Keratinocyte (primary cell): ENCODE data around the gene NPAS3. TPM values are rescaled to one million over a fixed set of nuclear protein-coding genes. Genes with fewer than 3 reads are reported as not detected.

ENCODE experiments used
- DNase-seq: peaks from one replicate; pipeline ENCODE4 v3.0.0-alpha.2; 2011; ENCODE audit warnings: low read depth, missing footprints, low spot score
- FAIRE-seq: peaks from 2 replicates; lab custom pipeline; 2011; peaks lifted over from hg19 to GRCh38; lab: Jason Lieb, UNC
- H2AFZ ChIP-seq: 2 replicates; pipeline ENCODE4 v1.6.0; 2012; ENCODE audit warnings: low read length, control low read depth, inconsistent platforms; ENCODE audit not compliant: control insufficient read depth
- H3K27ac ChIP-seq: 2 replicates; pipeline ENCODE4 v1.5.1; 2011; ENCODE audit warnings: low read length; ENCODE audit not compliant: control insufficient read depth, insufficient read depth
- H3K27me3 ChIP-seq: 3 replicates; pipeline ENCODE4 v1.6.0; 2011; ENCODE audit warnings: low read length; ENCODE audit not compliant: control insufficient read depth, insufficient read depth; ENCODE audit errors: extremely low read depth
- H3K36me3 ChIP-seq, 2 experiments: 2 replicates in 1 of 2; 3 replicates in 1 of 2; pipeline ENCODE4 v1.5.1; 2011; ENCODE audit warnings: low read length in 2 of 2, mild to moderate bottlenecking in 1 of 2; ENCODE audit not compliant: control insufficient read depth in 2 of 2, insufficient read depth in 2 of 2; ENCODE audit errors: extremely low read depth in 1 of 2
- H3K4me1 ChIP-seq: 3 replicates; pipeline ENCODE4 v1.5.1; 2011; ENCODE audit warnings: low read length; ENCODE audit not compliant: control insufficient read depth, insufficient read depth; ENCODE audit errors: extremely low read depth
- H3K4me2 ChIP-seq: 3 replicates; pipeline ENCODE4 v1.6.0; 2011; ENCODE audit warnings: low read depth, low read length; ENCODE audit not compliant: control insufficient read depth, insufficient read depth; ENCODE audit errors: extremely low read depth
- H3K4me3 ChIP-seq, 3 experiments: fragments of 200-600 bp in 1 of 3; sonication (generic) in 1 of 3; 2 replicates in 2 of 3; 3 replicates in 1 of 3; pipeline ENCODE4 v1.5.1; 2011 to 2016; ENCODE audit warnings: low read length in 3 of 3, mild to moderate bottlenecking in 3 of 3, control low read depth in 2 of 3, inconsistent platforms in 1 of 3, low read depth in 1 of 3, mixed read lengths in 1 of 3, mixed run types in 1 of 3, moderate library complexity in 1 of 3; ENCODE audit not compliant: control insufficient read depth in 2 of 3, insufficient read depth in 2 of 3; ENCODE audit errors: extremely low read depth in 1 of 3
- H3K79me2 ChIP-seq: 2 replicates; pipeline ENCODE4 v1.6.0; 2012; ENCODE audit warnings: low read length; ENCODE audit not compliant: control insufficient read depth, insufficient read depth
- H3K9ac ChIP-seq: 3 replicates; pipeline ENCODE4 v1.6.0; 2011; ENCODE audit warnings: low read length; ENCODE audit not compliant: control insufficient read depth, insufficient read depth; ENCODE audit errors: extremely low read depth
- H3K9me1 ChIP-seq: 3 replicates; pipeline ENCODE4 v1.6.0; 2011; ENCODE audit warnings: low read length; ENCODE audit not compliant: control insufficient read depth, insufficient read depth; ENCODE audit errors: extremely low read depth
- H3K9me3 ChIP-seq: 2 replicates; pipeline ENCODE4 v1.5.1; 2012; ENCODE audit warnings: low read depth, low read length; ENCODE audit not compliant: control insufficient read depth
- H4K20me1 ChIP-seq: 3 replicates; pipeline ENCODE4 v1.6.0; 2011; ENCODE audit warnings: low read length; ENCODE audit not compliant: control insufficient read depth, insufficient read depth; ENCODE audit errors: extremely low read depth
- EZH2 ChIP-seq: IDR thresholded peaks from one replicate; pipeline ENCODE4 v1.6.1; 2012; ENCODE audit warnings: inconsistent platforms, mild to moderate bottlenecking, low read length, moderate library complexity
- dilution Hi-C: fragments of 300-500 bp; cut with MboI; formaldehyde crosslinking; loops from one replicate; pipeline ENCODE4 v1.7.0; 2020; ENCODE audit warnings: low sequenced_read_pairs; ENCODE audit not compliant: extremely low pct_ligation_motif_present
- polyA plus RNA-seq, 5 experiments: library from polyadenylated mRNA; depleted of rRNA in 3 of 5; stranded (reverse) in 3 of 5; stranded (forward) in 1 of 5; unstranded in 1 of 5; fragments of >200 nt; gene quantifications; 1 replicate in 1 of 5; 2 replicates in 3 of 5; 3 replicates in 1 of 5; pipeline versions ENCODE4 v1.2.1 to v1.2.3, GENCODE V29; 2011 to 2012; ENCODE audit warnings: missing spikeins in 2 of 5, low read depth in 1 of 5, low replicate concordance in 1 of 5
- TF ChIP-seq, protein P1 (sequence below), 3 experiments: IDR thresholded peaks in 1 of 3; conservative IDR thresholded peaks in 1 of 3; optimal IDR thresholded peaks in 1 of 3; 2 replicates in 2 of 3; 3 replicates in 1 of 3; pipeline versions ENCODE3 to v1.5.1; 2011; ENCODE audit warnings: low read length in 3 of 3, mild to moderate bottlenecking in 3 of 3, moderate library complexity in 2 of 3, control low read depth in 1 of 3, inconsistent platforms in 1 of 3; ENCODE audit not compliant: insufficient read depth in 2 of 3; ENCODE audit errors: extremely low read depth in 1 of 3

NPAS3 gene
- polyA plus RNA-seq, 1 donor (not counting 4 experiments of a cell fraction or from before 2014, with no cell fraction given), result 0.07 TPM

DNA sequence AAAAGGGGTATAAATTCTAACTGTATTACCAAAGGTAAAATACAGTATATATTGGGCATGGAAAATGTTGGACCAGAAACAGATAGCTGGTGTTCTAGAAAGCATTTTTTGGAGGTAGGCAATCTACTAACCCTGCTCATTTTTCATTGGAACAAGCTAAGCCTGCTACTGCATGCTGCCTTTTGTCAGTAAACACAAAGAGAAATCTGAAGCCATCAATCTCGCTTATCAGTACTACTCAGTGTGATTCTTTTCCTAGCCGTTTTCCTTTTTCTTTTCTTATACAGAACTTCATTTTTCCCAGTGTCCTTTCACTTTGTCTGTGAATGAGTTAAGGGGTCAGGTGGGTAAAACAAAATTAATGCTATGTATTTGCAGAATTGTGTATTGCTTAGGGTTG, 312.3 kb downstream of the NPAS3 start:
- H2AFZ ChIP-seq, result no peak overlapping the region
- TF ChIP-seq EZH2, result no peak
- TF ChIP-seq, protein P1, sequence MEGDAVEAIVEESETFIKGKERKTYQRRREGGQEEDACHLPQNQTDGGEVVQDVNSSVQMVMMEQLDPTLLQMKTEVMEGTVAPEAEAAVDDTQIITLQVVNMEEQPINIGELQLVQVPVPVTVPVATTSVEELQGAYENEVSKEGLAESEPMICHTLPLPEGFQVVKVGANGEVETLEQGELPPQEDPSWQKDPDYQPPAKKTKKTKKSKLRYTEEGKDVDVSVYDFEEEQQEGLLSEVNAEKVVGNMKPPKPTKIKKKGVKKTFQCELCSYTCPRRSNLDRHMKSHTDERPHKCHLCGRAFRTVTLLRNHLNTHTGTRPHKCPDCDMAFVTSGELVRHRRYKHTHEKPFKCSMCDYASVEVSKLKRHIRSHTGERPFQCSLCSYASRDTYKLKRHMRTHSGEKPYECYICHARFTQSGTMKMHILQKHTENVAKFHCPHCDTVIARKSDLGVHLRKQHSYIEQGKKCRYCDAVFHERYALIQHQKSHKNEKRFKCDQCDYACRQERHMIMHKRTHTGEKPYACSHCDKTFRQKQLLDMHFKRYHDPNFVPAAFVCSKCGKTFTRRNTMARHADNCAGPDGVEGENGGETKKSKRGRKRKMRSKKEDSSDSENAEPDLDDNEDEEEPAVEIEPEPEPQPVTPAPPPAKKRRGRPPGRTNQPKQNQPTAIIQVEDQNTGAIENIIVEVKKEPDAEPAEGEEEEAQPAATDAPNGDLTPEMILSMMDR (optimal IDR thresholded peaks at IDR 0.05 in 1 of 3, IDR thresholded peaks at IDR 0.05 in 1 of 3, conservative IDR thresholded peaks at IDR 0.05 in 1 of 3; ENCODE audit: extremely low read depth in 1 of 3, insufficient read depth in 2 of 3, low read length in 3 of 3), result no peak
- no peak overlapping the region for H3K27ac ChIP-seq
- no peak overlapping the region for H3K9ac ChIP-seq
- FAIRE-seq, result no peak
- DNase-seq, result no peak
- no peak overlapping the region for H3K4me2 ChIP-seq
- dilution Hi-C loops, result no loop called here
- no peaks in the 10 kb centered on the region for H3K79me2 ChIP-seq
- H3K4me1 ChIP-seq, result no peaks in the 10 kb centered on the region
- no peaks in the 10 kb centered on the region for H3K9me3 ChIP-seq
- H4K20me1 ChIP-seq, result no peaks in the 10 kb centered on the region
- H3K4me3 ChIP-seq, result no peak overlapping the region
- no peaks in the 10 kb centered on the region for H3K27me3 ChIP-seq
- no peaks in the 10 kb centered on the region for H3K9me1 ChIP-seq
- H3K36me3 ChIP-seq, result no peaks in the 10 kb centered on the region

DNA sequence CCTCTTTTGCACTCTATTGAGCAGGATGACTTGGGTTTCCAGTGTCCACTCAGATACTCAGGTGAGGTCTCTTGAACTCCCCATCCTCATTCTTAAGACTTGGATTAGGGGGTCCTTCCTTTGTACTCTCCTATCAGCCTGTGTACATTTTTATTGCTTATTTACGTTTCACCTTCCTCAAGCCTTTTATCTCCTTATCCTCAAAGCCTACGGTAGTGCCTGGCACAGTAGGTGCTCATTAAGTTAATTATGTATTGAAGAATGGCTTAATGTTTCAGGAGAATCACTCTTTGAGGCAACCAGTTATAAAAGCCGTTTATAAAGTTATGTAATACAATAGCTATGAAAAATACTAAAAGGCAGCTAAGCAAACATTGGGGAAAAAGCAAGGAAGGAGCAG, 315.7 kb downstream of the NPAS3 start:
- no peak overlapping the region for H3K27ac ChIP-seq
- no peak overlapping the region for H3K4me2 ChIP-seq
- H3K4me3 ChIP-seq, result no peak overlapping the region
- no peak overlapping the region for H3K9ac ChIP-seq
- no peaks in the 10 kb centered on the region for H3K79me2 ChIP-seq
- H3K9me3 ChIP-seq, result no peaks in the 10 kb centered on the region
- H2AFZ ChIP-seq, result no peak overlapping the region
- no peaks in the 10 kb centered on the region for H3K27me3 ChIP-seq
- H3K36me3 ChIP-seq, result no peaks in the 10 kb centered on the region
- no peak for FAIRE-seq
- TF ChIP-seq, protein P1 (optimal IDR thresholded peaks at IDR 0.05 in 1 of 3, IDR thresholded peaks at IDR 0.05 in 1 of 3, conservative IDR thresholded peaks at IDR 0.05 in 1 of 3; ENCODE audit: extremely low read depth in 1 of 3, insufficient read depth in 2 of 3, low read length in 3 of 3), result no peak
- TF ChIP-seq EZH2, result no peak
- H4K20me1 ChIP-seq, result no peaks in the 10 kb centered on the region
- no peak for DNase-seq
- H3K4me1 ChIP-seq, result no peaks in the 10 kb centered on the region
- dilution Hi-C loops, result no loop called here
- H3K9me1 ChIP-seq, result no peaks in the 10 kb centered on the region
